Measurements from ENCODE around the gene WDR44.

DNA sequence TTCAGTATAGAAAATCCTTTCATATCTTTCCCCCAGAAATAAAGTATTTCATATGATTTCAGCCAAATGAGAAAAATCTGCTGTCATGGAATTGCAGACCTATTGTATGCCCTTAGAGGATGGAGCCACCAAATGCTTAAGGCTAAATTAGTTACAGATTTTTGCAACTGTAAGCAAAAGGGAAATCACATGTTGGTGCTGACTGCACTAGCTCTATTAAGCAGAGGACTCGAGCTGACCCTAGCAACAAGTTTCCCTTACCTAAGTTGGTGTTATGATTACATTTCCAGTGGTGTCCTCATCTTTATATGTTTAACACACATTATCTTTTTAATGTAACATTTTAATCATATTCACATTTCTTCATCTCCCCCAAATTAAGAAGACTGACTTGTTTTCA lies 91.4 kb downstream of the WDR44 start:
- TF ChIP-seq CTCF (IDR thresholded peaks at IDR 0.05) (no peak), POLR2A (IDR thresholded peaks at IDR 0.05) (no peak)

All from esophagus squamous epithelium (tissue), 4 donors.